Keratinocyte (primary cell): ENCODE results near the gene MUC5B. TPM values are rescaled to one million over a fixed set of nuclear protein-coding genes. Genes with fewer than 3 reads are reported as not detected.

Source experiments
- DNase-seq: peaks from one replicate; pipeline ENCODE4 v3.0.0-alpha.2; 2011; ENCODE audit warnings: low read depth, missing footprints, low spot score
- FAIRE-seq: peaks from 2 replicates; lab custom pipeline; 2011; peaks lifted over from hg19 to GRCh38; lab: Jason Lieb, UNC
- H2AFZ ChIP-seq: 2 replicates; pipeline ENCODE4 v1.6.0; 2012; ENCODE audit warnings: low read length, control low read depth, inconsistent platforms; ENCODE audit not compliant: control insufficient read depth
- H3K27ac ChIP-seq: 2 replicates; pipeline ENCODE4 v1.5.1; 2011; ENCODE audit warnings: low read length; ENCODE audit not compliant: control insufficient read depth, insufficient read depth
- H3K27me3 ChIP-seq: 3 replicates; pipeline ENCODE4 v1.6.0; 2011; ENCODE audit warnings: low read length; ENCODE audit not compliant: control insufficient read depth, insufficient read depth; ENCODE audit errors: extremely low read depth
- H3K36me3 ChIP-seq, 2 experiments: 2 replicates in 1 of 2; 3 replicates in 1 of 2; pipeline ENCODE4 v1.5.1; 2011; ENCODE audit warnings: low read length in 2 of 2, mild to moderate bottlenecking in 1 of 2; ENCODE audit not compliant: control insufficient read depth in 2 of 2, insufficient read depth in 2 of 2; ENCODE audit errors: extremely low read depth in 1 of 2
- H3K4me1 ChIP-seq: 3 replicates; pipeline ENCODE4 v1.5.1; 2011; ENCODE audit warnings: low read length; ENCODE audit not compliant: control insufficient read depth, insufficient read depth; ENCODE audit errors: extremely low read depth
- H3K4me2 ChIP-seq: 3 replicates; pipeline ENCODE4 v1.6.0; 2011; ENCODE audit warnings: low read depth, low read length; ENCODE audit not compliant: control insufficient read depth, insufficient read depth; ENCODE audit errors: extremely low read depth
- H3K4me3 ChIP-seq, 3 experiments: fragments of 200-600 bp in 1 of 3; sonication (generic) in 1 of 3; 2 replicates in 2 of 3; 3 replicates in 1 of 3; pipeline ENCODE4 v1.5.1; 2011 to 2016; ENCODE audit warnings: low read length in 3 of 3, mild to moderate bottlenecking in 3 of 3, control low read depth in 2 of 3, inconsistent platforms in 1 of 3, low read depth in 1 of 3, mixed read lengths in 1 of 3, mixed run types in 1 of 3, moderate library complexity in 1 of 3; ENCODE audit not compliant: control insufficient read depth in 2 of 3, insufficient read depth in 2 of 3; ENCODE audit errors: extremely low read depth in 1 of 3
- H3K79me2 ChIP-seq: 2 replicates; pipeline ENCODE4 v1.6.0; 2012; ENCODE audit warnings: low read length; ENCODE audit not compliant: control insufficient read depth, insufficient read depth
- H3K9ac ChIP-seq: 3 replicates; pipeline ENCODE4 v1.6.0; 2011; ENCODE audit warnings: low read length; ENCODE audit not compliant: control insufficient read depth, insufficient read depth; ENCODE audit errors: extremely low read depth
- H3K9me1 ChIP-seq: 3 replicates; pipeline ENCODE4 v1.6.0; 2011; ENCODE audit warnings: low read length; ENCODE audit not compliant: control insufficient read depth, insufficient read depth; ENCODE audit errors: extremely low read depth
- H3K9me3 ChIP-seq: 2 replicates; pipeline ENCODE4 v1.5.1; 2012; ENCODE audit warnings: low read depth, low read length; ENCODE audit not compliant: control insufficient read depth
- H4K20me1 ChIP-seq: 3 replicates; pipeline ENCODE4 v1.6.0; 2011; ENCODE audit warnings: low read length; ENCODE audit not compliant: control insufficient read depth, insufficient read depth; ENCODE audit errors: extremely low read depth
- CTCF ChIP-seq, 3 experiments: IDR thresholded peaks in 1 of 3; conservative IDR thresholded peaks in 1 of 3; optimal IDR thresholded peaks in 1 of 3; 2 replicates in 2 of 3; 3 replicates in 1 of 3; pipeline versions ENCODE3 to v1.5.1; 2011; ENCODE audit warnings: low read length in 3 of 3, mild to moderate bottlenecking in 3 of 3, moderate library complexity in 2 of 3, control low read depth in 1 of 3, inconsistent platforms in 1 of 3; ENCODE audit not compliant: insufficient read depth in 2 of 3; ENCODE audit errors: extremely low read depth in 1 of 3
- EZH2 ChIP-seq: IDR thresholded peaks from one replicate; pipeline ENCODE4 v1.6.1; 2012; ENCODE audit warnings: inconsistent platforms, mild to moderate bottlenecking, low read length, moderate library complexity
- dilution Hi-C: fragments of 300-500 bp; cut with MboI; formaldehyde crosslinking; loops from one replicate; pipeline ENCODE4 v1.7.0; 2020; ENCODE audit warnings: low sequenced_read_pairs; ENCODE audit not compliant: extremely low pct_ligation_motif_present
- polyA plus RNA-seq, 5 experiments: library from polyadenylated mRNA; depleted of rRNA in 3 of 5; stranded (reverse) in 3 of 5; stranded (forward) in 1 of 5; unstranded in 1 of 5; fragments of >200 nt; gene quantifications; 1 replicate in 1 of 5; 2 replicates in 3 of 5; 3 replicates in 1 of 5; pipeline versions ENCODE4 v1.2.1 to v1.2.3, GENCODE V29; 2011 to 2012; ENCODE audit warnings: missing spikeins in 2 of 5, low read depth in 1 of 5, low replicate concordance in 1 of 5

Gene MUC5B
- polyA plus RNA-seq, 1 donor (not counting 4 experiments of a cell fraction or from before 2014, with no cell fraction given): not detected

- Histone ChIP-seq H2AFZ (no peak overlapping the region), H3K4me1 (no peaks in the 10 kb centered on the region), H3K4me2 (no peak overlapping the region), H3K27me3 (peaks cover 34% of the 10 kb centered on the region), H3K27ac (no peak overlapping the region), H3K79me2 (no peaks in the 10 kb centered on the region), H3K9ac (no peak overlapping the region), H3K4me3 (no peak overlapping the region), H3K36me3 (no peaks in the 10 kb centered on the region), H4K20me1 (no peaks in the 10 kb centered on the region), H3K9me1 (no peaks in the 10 kb centered on the region), H3K9me3 (no peaks in the 10 kb centered on the region)
- TF ChIP-seq EZH2: no peak
- no peak for TF ChIP-seq CTCF (optimal IDR thresholded peaks at IDR 0.05 in 1 of 3, IDR thresholded peaks at IDR 0.05 in 1 of 3, conservative IDR thresholded peaks at IDR 0.05 in 1 of 3; ENCODE audit: extremely low read depth in 1 of 3, insufficient read depth in 2 of 3, low read length in 3 of 3)
- DNase-seq (no peak), FAIRE-seq (no peak)
- dilution Hi-C loops: no loop called here
These were observed 5.4 kb downstream of the MUC5B start for GRCh38 chr11:1228101-1228821.

GRCh38 chr11:1228921-1229451, 6.1 kb downstream of the MUC5B start:
- Histone ChIP-seq H2AFZ (no peak overlapping the region), H3K9me3 (no peaks in the 10 kb centered on the region), H3K4me3 (no peak overlapping the region), H3K4me2 (no peak overlapping the region), H3K4me1 (no peaks in the 10 kb centered on the region), H3K79me2 (no peaks in the 10 kb centered on the region), H3K27me3 (peaks cover 34% of the 10 kb centered on the region), H4K20me1 (no peaks in the 10 kb centered on the region), H3K27ac (no peak overlapping the region), H3K36me3 (no peaks in the 10 kb centered on the region), H3K9me1 (no peaks in the 10 kb centered on the region), H3K9ac (no peak overlapping the region)
- DNase-seq (no peak), FAIRE-seq (no peak)
- dilution Hi-C loops: no loop called here
- no peak for TF ChIP-seq CTCF (optimal IDR thresholded peaks at IDR 0.05 in 1 of 3, IDR thresholded peaks at IDR 0.05 in 1 of 3, conservative IDR thresholded peaks at IDR 0.05 in 1 of 3; ENCODE audit: extremely low read depth in 1 of 3, insufficient read depth in 2 of 3, low read length in 3 of 3)
- TF ChIP-seq EZH2: no peak
